PC-9 (cell line): ENCODE measurements around the gene ABR. TPM values are rescaled to one million over a fixed set of nuclear protein-coding genes. Genes with fewer than 3 reads are reported as not detected.

Experiments
- BruUV-seq: library from RNA; stranded (reverse); fragments of 400-500 nt; replicated peaks from 2 replicates; lab custom pipeline; 2021; lab: Mats Ljungman, UMichigan
- CTCF ChIA-PET: fragments of 300-600 bp; sonication (Branson Sonifier 250); formaldehyde crosslinking; loops from one replicate; lab custom pipeline; 2022; ENCODE audit warnings: antibody characterized with exemption; lab: Charles Lee
- POLR2A ChIA-PET: fragments of 300-600 bp; sonication (Branson Sonifier 250); formaldehyde crosslinking; loops from one replicate; lab custom pipeline; 2022; ENCODE audit warnings: antibody characterized with exemption; ENCODE audit not compliant: unreplicated experiment; lab: Charles Lee
- DNase-seq, 2 experiments: peaks; one replicate each; pipeline versions ENCODE4 v3.0.0 to v3.0.0-alpha.2; 2015 to 2022; ENCODE audit warnings: mixed read lengths in 1 of 2
- H2AFZ ChIP-seq: fragments of 200-600 bp; sonication (generic); 2 replicates; pipeline ENCODE4 v1.8.1; 2017; ENCODE audit warnings: antibody characterized with exemption
- H3F3A ChIP-seq: fragments of 200-600 bp; sonication (generic); 2 replicates; pipeline ENCODE4 v1.8.1; 2017; ENCODE audit warnings: antibody characterized with exemption, mild to moderate bottlenecking, low read depth; ENCODE audit not compliant: insufficient read depth
- H3K27ac ChIP-seq: fragments of 200-600 bp; sonication (generic); 2 replicates; pipeline ENCODE4 v1.6.1; 2016; ENCODE audit warnings: mixed run types
- H3K27me3 ChIP-seq: fragments of 200-600 bp; sonication (generic); 2 replicates; pipeline ENCODE4 v1.6.1; 2016; ENCODE audit warnings: low read depth, mixed run types; ENCODE audit not compliant: insufficient read depth
- H3K36me3 ChIP-seq: fragments of 200-600 bp; sonication (generic); 2 replicates; pipeline ENCODE4 v1.6.1; 2016; ENCODE audit warnings: low read depth, mixed run types
- H3K4me1 ChIP-seq: fragments of 200-600 bp; sonication (generic); replicated peaks from 2 replicates; pipeline ENCODE4 v1.6.1; 2016; ENCODE audit warnings: mixed run types; ENCODE audit not compliant: insufficient read depth
- H3K4me2 ChIP-seq: fragments of 200-600 bp; sonication (generic); 2 replicates; pipeline ENCODE4 v1.6.1; 2017; ENCODE audit warnings: mixed run types
- H3K4me3 ChIP-seq: fragments of 200-600 bp; sonication (generic); 2 replicates; pipeline ENCODE4 v1.6.1; 2016; ENCODE audit warnings: mixed run types
- H3K79me2 ChIP-seq: fragments of 200-600 bp; sonication (generic); 2 replicates; pipeline ENCODE4 v1.6.1; 2017; ENCODE audit warnings: low read depth, mixed run types
- H3K9me2 ChIP-seq: fragments of 200-600 bp; sonication (generic); 2 replicates; pipeline ENCODE4 v1.8.1; 2017; ENCODE audit warnings: mild to moderate bottlenecking; ENCODE audit not compliant: insufficient read depth
- H3K9me3 ChIP-seq: fragments of 200-600 bp; sonication (generic); 2 replicates; pipeline ENCODE4 v1.8.1; 2016; ENCODE audit warnings: low read depth; ENCODE audit not compliant: insufficient read depth
- H4K20me1 ChIP-seq: fragments of 200-600 bp; sonication (generic); 2 replicates; pipeline ENCODE4 v1.8.1; 2017; ENCODE audit not compliant: insufficient read depth
- EZH2 ChIP-seq: fragments of 200-600 bp; sonication (generic); IDR thresholded peaks from 2 replicates; pipeline ENCODE4 v1.8.0; 2017; ENCODE audit warnings: antibody characterized with exemption, low read depth
- intact Hi-C: fragments of 100-400 bp; cut with micrococcal nuclease; formaldehyde crosslinking; loops from one replicate; pipeline ENCODE4 v1.10.0; 2022; ENCODE audit not compliant: unreplicated experiment
- total RNA-seq: library from RNA; stranded (reverse); gene quantifications from 2 replicates; pipeline ENCODE4 v1.2.3, GENCODE V29; 2021
- TF ChIP-seq, protein P1 (sequence below): fragments of 200-600 bp; sonication (generic); conservative IDR thresholded peaks from 2 replicates; pipeline ENCODE4 v1.6.1; 2017; ENCODE audit warnings: mixed run types, antibody characterized with exemption, mild to moderate bottlenecking, moderate library complexity

Gene ABR
- total RNA-seq, 1 experiment from 2014 or later, result 76.0 TPM

DNA sequence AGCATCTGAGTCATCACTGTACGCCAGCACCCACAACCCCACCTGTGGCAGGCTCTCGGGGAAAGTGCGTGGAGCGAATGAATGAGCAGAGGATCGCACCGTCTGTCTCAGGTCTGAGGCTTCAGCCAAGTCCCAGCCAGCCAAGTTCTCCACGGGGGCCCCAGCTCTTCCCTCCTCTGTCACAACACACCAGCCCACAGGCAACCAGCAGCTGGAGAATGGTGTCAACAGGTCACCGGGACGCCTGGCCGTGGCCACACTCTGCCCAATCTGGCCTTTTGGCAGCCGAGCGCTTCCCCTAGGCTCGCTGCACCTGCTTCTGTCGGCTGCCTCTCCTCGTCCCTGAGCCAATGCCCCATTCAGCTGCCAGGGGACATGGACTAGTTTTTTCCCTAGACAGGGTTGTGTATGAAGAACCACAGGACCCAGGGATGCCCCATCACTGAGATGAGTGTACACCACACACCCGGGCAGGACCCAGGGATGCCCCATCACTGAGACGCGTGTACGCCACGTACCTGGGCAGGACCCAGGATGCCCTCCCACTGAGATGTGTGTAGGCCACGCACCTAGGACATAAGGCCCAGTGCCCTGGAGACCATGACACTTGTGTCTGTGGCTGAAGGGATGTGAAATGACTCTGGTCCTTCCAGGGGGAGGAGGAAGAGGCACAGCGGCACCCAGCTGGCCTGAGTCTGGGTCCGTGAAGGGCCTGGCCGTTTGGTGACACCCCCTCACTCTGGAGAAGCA lies 52.8 kb downstream of the ABR start:
- Histone ChIP-seq H3K4me1 (0 out of 2 replicates have a peak, but pooled peaks cover 10% of the 10 kb centered on the region), H3K27me3 (no peaks in the 10 kb centered on the region), H3K27ac (no peak overlapping the region), H3K4me3 (no peak overlapping the region), H3K9me3 (no peaks in the 10 kb centered on the region), H3F3A (no peaks in the 10 kb centered on the region; the same call in 1 of the 2 replicates), H4K20me1 (no peaks in the 10 kb centered on the region), H3K4me2 (no peak overlapping the region), H3K9me2 (no peaks in the 10 kb centered on the region), H3K79me2 (no peaks in the 10 kb centered on the region), H2AFZ (no peak overlapping the region), H3K36me3 (no peaks in the 10 kb centered on the region)
- no TSS peak for BruUV-seq
- CTCF ChIA-PET, result no interaction called here
- DNase-seq, result no peak
- POLR2A ChIA-PET, result no interaction called here
- no peak for TF ChIP-seq EZH2
- TF ChIP-seq, protein P1, sequence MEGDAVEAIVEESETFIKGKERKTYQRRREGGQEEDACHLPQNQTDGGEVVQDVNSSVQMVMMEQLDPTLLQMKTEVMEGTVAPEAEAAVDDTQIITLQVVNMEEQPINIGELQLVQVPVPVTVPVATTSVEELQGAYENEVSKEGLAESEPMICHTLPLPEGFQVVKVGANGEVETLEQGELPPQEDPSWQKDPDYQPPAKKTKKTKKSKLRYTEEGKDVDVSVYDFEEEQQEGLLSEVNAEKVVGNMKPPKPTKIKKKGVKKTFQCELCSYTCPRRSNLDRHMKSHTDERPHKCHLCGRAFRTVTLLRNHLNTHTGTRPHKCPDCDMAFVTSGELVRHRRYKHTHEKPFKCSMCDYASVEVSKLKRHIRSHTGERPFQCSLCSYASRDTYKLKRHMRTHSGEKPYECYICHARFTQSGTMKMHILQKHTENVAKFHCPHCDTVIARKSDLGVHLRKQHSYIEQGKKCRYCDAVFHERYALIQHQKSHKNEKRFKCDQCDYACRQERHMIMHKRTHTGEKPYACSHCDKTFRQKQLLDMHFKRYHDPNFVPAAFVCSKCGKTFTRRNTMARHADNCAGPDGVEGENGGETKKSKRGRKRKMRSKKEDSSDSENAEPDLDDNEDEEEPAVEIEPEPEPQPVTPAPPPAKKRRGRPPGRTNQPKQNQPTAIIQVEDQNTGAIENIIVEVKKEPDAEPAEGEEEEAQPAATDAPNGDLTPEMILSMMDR, result no peak
- intact Hi-C loops, result no loop called here

DNA sequence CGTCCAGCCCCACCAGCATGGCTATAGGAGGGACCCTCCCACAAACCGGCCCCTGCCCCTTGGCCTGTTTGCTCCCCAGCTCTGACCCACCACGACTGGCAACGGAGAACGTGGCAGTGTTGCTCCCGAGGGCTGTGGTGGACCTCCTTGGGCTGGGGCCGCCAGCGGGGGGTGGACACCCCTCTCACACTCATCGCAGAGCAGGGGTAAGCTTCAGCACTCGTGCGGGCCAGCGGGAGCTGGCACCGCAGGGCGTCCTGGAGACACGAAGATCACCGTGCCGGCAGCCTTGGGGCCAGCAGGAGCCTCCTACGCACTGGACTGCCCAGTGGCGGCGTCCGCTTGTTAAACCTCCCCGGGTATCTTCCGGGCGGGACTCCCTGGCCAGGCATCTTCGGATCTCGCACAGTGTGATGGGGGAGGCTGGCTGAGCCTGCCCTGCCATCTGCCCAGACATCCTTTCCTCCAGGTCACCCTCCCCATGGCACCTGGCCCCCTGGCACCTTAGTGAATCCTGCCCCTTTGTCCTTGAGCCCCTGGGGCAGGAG lies 53.5 kb downstream of the ABR start:
- no peak overlapping the region for H3K4me3 ChIP-seq
- CTCF ChIA-PET, result no interaction called here

DNA sequence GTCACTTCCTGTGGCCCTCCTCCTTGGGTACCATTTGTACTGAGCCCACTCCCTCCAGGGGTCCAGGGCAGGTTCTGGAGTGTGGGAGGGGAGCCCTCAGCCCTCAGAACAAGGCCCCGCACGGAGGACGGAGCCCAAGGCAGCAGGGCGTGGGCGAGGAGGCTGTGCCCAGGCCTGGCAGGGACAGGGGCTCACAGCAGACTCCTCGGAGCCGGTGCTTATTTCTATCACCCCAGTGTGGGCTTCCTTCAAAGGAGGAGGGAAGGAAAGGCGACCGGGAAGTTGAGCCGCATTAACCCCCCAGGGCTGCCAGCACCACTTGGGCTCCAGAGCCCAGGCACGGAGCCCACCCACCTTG lies 54.0 kb downstream of the ABR start:
- Histone ChIP-seq H3K79me2 (no peaks in the 10 kb centered on the region), H4K20me1 (no peaks in the 10 kb centered on the region), H3K4me1 (0 out of 2 replicates have a peak, but pooled peaks cover 10% of the 10 kb centered on the region), H2AFZ (no peak overlapping the region), H3K4me3 (no peak overlapping the region), H3K36me3 (no peaks in the 10 kb centered on the region), H3K4me2 (no peak overlapping the region), H3K9me3 (no peaks in the 10 kb centered on the region), H3K9me2 (no peaks in the 10 kb centered on the region), H3K27ac (no peak overlapping the region), H3K27me3 (no peaks in the 10 kb centered on the region), H3F3A (no peaks in the 10 kb centered on the region; the same call in 1 of the 2 replicates)
- no peak for DNase-seq
- intact Hi-C loops, result no loop called here
- no TSS peak for BruUV-seq
- TF ChIP-seq, protein P1, result no peak
- no peak for TF ChIP-seq EZH2
- ChIA-PET POLR2A (no interaction called here), CTCF (no interaction called here)

More for the DNA sequence above, 53.5 kb downstream of the ABR start:
- Histone ChIP-seq H3K9me3 (no peaks in the 10 kb centered on the region), H3K9me2 (no peaks in the 10 kb centered on the region), H3K4me2 (no peak overlapping the region), H3K79me2 (no peaks in the 10 kb centered on the region), H3K27me3 (no peaks in the 10 kb centered on the region), H3K36me3 (no peaks in the 10 kb centered on the region), H3K27ac (no peak overlapping the region), H3K4me1 (0 out of 2 replicates have a peak, but pooled peaks cover 10% of the 10 kb centered on the region), H2AFZ (no peak overlapping the region), H3F3A (no peaks in the 10 kb centered on the region; the same call in 1 of the 2 replicates), H4K20me1 (no peaks in the 10 kb centered on the region)
- no peak for DNase-seq
- POLR2A ChIA-PET, result no interaction called here
- TF ChIP-seq, protein P1, result no peak
- TF ChIP-seq EZH2, result no peak
- no TSS peak for BruUV-seq
- intact Hi-C loops, result no loop called here
